Measurements from ENCODE around the gene CEACAM1.
"Not testable (repeated sequence)": the region's sequence is repeated elsewhere in the genome, so short reads cannot be mapped to it uniquely, and the experiment has no call there.

CEACAM1 gene

GRCh38 chr19:42549067-42549466, 20.8 kb upstream of the CEACAM1 start:
- DNase-seq (ENCODE audit: low read depth in 2 of 2) = not testable (repeated sequence)

DNA sequence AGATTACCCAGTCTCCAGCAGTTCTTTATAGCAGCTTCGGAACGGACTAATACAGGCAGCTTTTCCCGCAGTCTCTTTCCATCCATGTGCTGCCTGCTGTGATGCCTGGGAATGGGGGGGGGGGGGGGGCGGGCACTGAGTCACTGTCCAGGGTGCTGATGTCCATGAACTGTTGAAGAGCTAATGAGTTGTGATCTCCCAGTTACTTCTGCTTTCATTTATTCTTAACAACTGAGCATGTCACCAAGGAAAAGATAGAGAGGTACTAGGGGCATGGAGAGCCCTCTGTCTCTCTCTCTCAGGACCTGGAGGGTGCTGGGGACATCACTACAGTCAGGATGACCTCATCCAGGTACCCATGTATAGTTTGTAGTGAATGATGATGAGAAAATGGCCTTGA, 20.3 kb upstream of the CEACAM1 start:
- DNase-seq (ENCODE audit: low read depth in 2 of 2) = no peak

- no peak for DNase-seq (ENCODE audit: low read depth in 2 of 2)
Measured at GRCh38 chr19:42547929-42548328, 19.6 kb upstream of the CEACAM1 start.

DNA sequence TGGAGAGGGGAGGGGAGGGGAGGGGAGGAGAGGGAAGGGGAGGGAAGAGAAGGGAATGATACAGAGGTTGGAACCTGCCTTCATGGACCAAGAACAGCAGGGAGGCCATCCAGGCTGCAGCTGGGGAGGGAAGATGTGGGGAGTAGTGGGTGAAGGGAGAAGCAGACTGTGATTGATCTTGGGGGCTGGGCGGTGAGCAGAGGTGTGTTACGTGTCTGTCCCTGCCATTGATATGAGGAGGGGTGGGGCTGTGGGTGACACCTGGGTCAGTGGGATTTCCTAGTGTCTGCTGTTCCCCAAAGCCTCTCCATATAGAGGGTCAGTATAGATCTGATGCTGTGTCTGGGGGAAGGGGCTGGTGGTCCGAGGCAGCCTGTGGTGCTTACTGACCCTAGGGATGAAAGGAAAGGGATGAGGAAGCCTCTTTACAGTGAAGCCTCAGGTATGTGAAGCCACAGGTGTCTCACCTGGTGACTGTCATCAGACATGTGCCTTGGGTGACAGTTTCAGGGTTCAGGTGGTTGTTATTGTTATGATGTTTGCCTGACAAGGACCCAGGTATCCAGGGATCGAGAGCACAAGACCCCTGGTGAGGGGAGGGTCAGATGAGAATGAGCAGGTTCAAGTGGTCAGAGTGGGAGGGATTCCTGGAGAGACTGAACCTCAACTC, 18.7 kb upstream of the CEACAM1 start:
- DNase-seq (ENCODE audit: low read depth in 2 of 2) = no peak

DNA sequence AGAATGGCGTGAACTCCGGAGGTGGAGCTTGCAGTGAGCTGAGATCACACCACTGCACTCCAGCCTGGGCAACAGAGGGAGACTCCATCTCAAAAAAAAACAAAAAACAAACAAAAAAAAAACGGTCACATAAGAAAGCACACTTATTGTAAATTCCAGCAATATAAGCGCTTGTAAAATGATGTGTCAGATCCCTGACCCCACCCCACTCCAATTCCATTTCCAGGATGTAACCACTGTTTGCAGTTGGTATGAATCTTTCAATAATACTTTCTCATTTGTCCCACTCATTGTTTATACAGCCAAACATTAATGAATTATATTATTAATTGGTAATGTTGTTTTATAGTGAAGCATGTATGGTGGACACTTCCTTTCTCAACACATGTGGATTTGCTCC, 15.9 kb upstream of the CEACAM1 start:
- DNase-seq (ENCODE audit: low read depth in 2 of 2) = no peak

DNA sequence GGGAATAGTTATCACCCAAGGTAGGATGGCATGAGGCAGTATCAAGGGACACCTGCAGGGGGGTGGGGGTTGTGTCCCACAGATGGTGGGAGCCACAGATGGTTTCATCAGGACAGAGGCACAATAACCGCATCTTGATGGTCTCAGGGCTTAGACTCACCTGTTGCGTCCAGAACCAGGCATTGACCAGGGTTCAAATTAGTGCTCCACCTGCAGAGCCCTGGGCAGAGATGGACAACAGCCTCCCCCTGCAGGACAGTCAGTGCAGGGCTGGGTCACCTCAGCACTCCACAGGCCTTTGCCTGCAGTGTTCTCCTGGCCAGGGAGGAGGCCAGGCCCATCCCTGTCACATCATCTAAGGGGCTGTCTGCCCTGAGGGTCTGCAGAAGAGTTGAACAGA, 14.5 kb upstream of the CEACAM1 start:
- no peak for DNase-seq (ENCODE audit: low read depth in 2 of 2)

DNA sequence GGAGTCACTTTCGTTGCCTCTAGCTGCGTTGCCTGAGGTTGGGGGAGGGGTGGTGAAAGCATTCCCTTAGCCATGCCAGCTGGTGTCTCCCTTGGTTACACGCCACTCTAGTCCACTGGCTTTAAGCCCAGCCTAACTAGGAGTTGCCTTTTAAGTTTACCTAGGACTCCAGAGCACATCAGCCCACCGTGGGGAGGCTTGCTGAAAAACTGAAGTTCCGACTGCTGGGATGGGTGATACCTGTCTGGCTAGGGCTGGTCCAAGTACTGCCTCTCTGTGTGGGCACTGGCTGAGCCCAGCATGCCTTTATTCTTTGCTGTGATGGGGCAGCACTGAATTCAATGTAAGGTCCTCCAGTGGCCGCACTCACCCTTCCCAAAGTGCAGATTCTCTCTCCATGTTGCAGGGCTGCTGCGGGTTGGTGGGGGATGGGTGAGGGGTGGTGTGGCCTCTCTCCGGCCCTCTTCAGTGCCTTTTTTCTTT, 11.8 kb upstream of the CEACAM1 start:
- no peak for DNase-seq (ENCODE audit: low read depth in 2 of 2)

DNA sequence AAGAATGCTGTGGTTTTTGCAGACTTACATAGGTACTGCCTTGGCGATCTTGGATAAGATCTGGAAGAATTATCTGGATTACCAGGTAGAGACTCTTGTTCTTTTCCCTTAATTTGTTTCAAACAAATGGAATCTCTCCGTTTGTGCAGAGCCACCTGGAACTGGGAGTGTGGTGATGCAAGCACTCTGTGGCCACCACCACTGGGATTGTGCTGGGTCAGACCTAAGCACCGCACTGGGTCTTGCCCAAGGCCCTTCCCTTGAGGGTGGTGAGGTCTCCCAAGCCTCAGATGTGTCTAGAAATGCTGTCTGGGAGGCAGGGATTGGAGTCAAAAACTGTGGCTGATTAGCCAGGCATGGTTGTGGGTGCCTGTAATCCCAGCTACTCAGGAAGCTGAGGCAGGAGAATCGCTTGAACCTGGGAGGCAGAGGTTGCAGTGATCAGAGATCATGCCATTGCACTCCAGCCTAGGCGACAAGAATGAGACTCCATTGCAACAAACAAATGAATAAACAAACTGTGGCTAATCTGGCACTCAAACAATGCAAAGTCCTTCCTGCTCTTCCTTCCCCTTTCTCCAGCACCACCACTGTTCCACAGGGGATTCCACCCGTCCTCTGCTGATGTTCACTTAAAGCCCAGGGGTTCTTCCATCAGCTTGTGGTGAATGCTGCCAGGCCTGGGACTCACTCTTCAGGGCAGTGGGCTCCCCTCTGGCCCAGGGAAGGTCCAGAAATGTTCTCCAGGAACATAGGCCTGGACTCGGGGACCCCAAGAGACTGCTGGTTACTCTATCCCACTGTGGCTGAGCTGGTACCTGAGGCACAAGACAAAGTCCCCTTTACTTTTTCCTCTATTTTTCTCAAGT, 10.8 kb upstream of the CEACAM1 start:
- no peak for DNase-seq (ENCODE audit: low read depth in 2 of 2)

DNA sequence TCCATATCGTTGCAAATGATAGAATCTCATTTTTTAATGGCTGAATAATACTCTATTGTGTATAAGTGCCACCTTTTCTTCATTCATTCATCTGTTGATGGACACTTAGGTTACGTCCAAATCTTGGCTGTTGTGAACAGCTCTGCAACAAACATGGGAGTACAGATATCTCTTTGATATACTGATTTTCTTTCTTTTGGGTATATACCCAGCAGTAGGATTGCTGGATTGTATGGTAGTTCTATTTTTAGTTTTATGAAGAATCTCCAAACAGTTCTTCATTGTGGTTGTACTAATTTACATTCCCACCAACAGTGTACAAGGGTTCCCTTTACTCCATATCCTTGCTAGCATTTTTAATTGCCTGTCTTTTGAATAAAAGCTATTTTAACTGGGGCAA, 7.0 kb upstream of the CEACAM1 start:
- DNase-seq (ENCODE audit: low read depth in 2 of 2) = not testable (repeated sequence)

DNA sequence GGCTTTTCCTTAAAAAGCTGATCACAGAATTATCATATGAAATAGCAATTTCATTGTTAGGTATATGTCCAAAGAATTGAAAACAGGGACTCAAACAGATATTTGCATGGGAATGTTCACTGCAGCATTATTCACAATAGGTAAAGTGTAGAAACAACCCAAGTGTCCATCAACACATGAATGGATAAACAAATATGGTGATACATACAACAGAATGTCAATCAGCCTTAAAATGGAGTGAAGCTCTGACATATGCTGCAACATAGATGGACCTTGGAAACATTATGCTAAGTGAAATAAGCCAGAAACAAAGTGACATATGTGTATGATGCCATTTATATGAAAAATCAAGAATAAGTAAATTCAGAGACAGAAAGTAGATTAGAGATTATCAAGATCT, 6.1 kb upstream of the CEACAM1 start:
- no peak for DNase-seq (ENCODE audit: low read depth in 2 of 2)

- no peak for DNase-seq (ENCODE audit: low read depth in 2 of 2)
Measured at GRCh38 chr19:42532891-42533290, 4.6 kb upstream of the CEACAM1 start.

DNA sequence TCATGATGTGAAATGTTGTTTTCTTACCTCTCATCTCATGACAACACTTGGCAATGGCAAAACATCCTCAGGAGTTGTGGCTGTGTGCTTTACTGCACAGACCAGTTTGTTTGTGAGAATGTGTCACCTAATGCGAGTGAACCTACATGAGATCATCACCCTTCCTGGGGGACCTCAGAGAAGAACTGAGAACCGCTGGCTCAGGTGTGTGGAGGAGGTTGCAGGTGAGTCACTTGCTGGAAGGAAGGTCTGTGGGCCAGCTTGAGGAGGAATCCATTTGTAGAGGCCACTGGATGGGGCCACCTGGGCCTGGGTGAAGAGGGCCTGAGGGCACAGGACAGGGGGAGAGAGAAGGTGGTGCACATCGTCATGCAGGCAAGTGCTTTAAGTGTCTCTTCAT, 3.0 kb upstream of the CEACAM1 start:
- DNase-seq (ENCODE audit: low read depth in 2 of 2) = no peak

- DNase-seq (ENCODE audit: low read depth in 2 of 2) = peak; percentile 10 to 20
Measured at GRCh38 chr19:42529248-42529764, 1.0 kb upstream of the CEACAM1 start.

DNA sequence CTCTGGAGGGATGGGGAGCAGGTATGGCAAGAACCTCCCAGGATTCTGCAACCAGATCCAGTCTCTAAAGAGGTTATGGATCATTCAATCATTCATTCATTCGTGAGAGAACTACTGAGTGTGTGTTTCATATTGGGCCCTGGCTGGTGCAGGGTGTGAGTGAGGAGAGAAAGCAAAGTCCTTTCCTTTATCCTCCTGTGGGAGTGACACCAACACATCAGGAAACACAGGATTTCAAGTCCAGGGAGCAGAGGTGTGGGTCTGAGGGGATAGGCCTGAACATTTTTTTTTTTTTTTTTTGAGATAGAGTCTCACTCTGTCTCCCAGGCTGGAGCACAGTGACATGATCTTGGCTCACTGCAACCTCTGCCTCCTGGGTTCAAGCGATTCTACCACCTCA, 3.3 kb downstream of the CEACAM1 start:
- DNase-seq (ENCODE audit: low read depth in 2 of 2) = no peak

GRCh38 chr19:42524250-42524649, 4.0 kb downstream of the CEACAM1 start:
- no peak for DNase-seq (ENCODE audit: low read depth in 2 of 2)

DNA sequence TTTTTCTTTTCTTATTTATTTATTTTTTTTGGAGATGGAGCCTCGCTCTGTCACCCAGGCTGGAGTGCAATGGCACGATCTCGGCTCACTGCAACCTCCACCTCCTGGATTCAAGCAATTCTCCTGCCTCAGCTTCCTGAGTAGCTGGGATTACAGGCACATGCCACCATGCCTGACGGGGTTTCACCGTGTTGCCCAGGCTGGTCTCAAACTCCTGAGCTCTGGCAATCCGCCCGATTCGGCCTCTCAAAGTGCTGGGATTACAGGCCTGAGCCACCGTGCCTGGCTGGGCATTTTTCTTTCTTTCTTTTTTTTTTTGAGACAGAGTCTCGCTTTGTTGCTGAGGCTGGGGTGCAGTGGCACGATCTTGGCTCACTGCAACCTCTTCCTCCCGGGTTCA, 6.0 kb downstream of the CEACAM1 start:
- not testable (repeated sequence) for DNase-seq (ENCODE audit: low read depth in 2 of 2)

- DNase-seq (ENCODE audit: low read depth in 2 of 2) = no peak
Measured at GRCh38 chr19:42521346-42522030, 6.8 kb downstream of the CEACAM1 start.

- no peak for DNase-seq (ENCODE audit: low read depth in 2 of 2)
Measured at GRCh38 chr19:42519108-42519507, 9.2 kb downstream of the CEACAM1 start.

GRCh38 chr19:42516771-42517170, 11.5 kb downstream of the CEACAM1 start:
- no peak for DNase-seq (ENCODE audit: low read depth in 2 of 2)

DNA sequence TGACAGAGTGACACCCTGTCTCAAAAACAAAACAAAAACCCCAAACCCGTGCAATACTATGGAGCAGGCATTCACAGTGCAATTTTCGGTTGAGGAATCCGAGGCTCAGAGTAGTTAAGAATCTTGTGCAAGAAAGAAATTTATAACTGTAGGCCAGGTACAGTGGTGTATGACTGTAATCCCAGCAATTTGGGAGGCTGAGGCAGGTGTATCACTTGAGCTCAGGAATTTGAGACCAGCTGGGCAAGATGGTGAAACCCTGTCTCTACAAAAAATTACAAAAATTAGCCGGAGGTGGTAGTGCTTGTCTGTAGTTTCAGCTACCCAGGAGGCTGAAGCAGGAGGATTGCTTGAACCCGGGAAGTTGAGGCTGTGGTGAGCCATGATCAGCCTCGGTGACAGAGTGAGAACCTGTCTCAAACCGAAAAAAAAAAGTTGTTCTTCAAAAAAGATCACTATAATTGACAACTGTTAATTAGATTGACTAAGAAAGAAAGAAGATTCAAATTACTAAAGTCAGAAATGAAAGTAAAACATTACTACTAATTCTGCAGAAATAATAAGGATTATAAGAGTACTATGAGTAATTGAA, 12.9 kb downstream of the CEACAM1 start:
- no peak for DNase-seq (ENCODE audit: low read depth in 2 of 2)

DNA sequence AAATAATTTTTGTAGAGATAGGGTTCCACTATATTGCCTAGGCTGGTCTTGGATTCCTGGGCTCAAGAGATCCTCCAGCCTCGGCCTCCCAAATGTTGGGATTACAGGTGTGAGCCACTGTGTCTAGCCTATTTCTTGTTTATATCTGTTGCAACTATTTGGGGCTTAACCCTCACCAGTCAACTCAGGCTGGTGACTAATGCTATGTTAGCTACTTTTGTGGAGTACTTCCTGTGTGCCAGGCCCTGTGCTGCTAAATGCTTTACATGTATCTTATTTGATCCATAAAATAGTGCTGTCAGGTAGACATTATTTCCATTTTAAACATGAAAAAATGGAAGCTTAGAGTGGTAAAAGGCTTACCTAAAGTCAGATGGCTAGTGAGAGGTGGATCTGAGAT, 13.8 kb downstream of the CEACAM1 start:
- DNase-seq (ENCODE audit: low read depth in 2 of 2) = no peak

DNA sequence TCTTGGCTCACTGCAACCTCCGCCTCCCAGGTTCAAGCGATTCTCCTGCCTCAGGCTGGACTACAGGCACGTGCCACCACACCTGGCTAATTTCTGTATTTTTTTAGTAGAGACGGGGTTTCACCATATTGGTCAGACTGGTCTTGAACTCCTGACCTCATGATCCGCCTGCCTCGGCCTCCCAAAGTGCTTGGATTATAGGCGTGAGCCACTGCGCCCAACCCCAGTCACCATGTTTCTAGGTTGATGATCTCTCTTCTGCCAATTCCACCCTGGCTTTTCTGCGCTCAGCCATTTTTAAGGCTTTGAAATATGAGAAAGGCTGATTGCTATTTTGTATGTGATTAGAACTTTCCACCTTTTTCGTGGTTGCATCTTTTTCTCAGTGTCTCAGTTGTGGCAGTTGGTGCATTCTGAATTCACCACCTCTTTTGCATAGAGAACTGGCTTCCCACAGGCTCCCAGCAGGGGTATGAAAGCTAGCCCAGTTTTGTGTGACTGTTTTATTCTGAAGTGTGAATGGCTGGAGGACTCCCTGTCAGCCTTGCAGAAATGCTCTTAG, 15.5 kb downstream of the CEACAM1 start:
- DNase-seq (ENCODE audit: low read depth in 2 of 2) = no peak

Measured in fibroblast of skin of left quadriceps (primary cell).